ENCODE results near the gene MRPL44. TPM values are rescaled to one million over a fixed set of nuclear protein-coding genes. Genes with fewer than 3 reads are reported as not detected.

The MRPL44 gene
- total and polyA plus RNA-seq, 2 of the 13 experiments (the other 11 are each of a cell fraction or from before 2014, with no cell fraction given): 38.4 to 78.0 TPM

GRCh38 chr2:223957092-223957851 lies at the start of gene MRPL44 (continued):
- TF ChIP-seq RERE (CRISPR knock-in tag; IDR thresholded peaks at IDR 0.05; ENCODE audit: low read depth): peak; percentile 73
- TF ChIP-seq ZSCAN9 (CRISPR knock-in tag; IDR thresholded peaks at IDR 0.05; ENCODE audit: borderline replicate concordance): peak; percentile 99
- TF ChIP-seq SMARCE1 (IDR thresholded peaks at IDR 0.05; ENCODE audit: borderline replicate concordance): no peak
- peak; percentile 92; the same call in 1 of the 2 replicates for TF ChIP-seq TSC22D2 (CRISPR knock-in tag; IDR thresholded peaks at IDR 0.05; ENCODE audit: borderline replicate concordance)
- TF ChIP-seq MATR3 (CRISPR knock-in tag; IDR thresholded peaks at IDR 0.05): no peak
- TF ChIP-seq SRF (IDR thresholded peaks at IDR 0.05; ENCODE audit: low read depth, low read length): peak; percentile 86; the same call in 1 of the 2 replicates
- TF ChIP-seq KDM4B (CRISPR knock-in tag; IDR thresholded peaks at IDR 0.05): peak; percentile 90; the same call in 1 of the 2 replicates
- TF ChIP-seq MAZ (IDR thresholded peaks at IDR 0.05; ENCODE audit: borderline replicate concordance, low read depth, low read length): peak; percentile 99
- TF ChIP-seq MAZ (CRISPR knock-in tag; IDR thresholded peaks at IDR 0.05; ENCODE audit: low read depth): peak; percentile 99
- TF ChIP-seq MXD1 (CRISPR knock-in tag; IDR thresholded peaks at IDR 0.05): peak; percentile 91
- peak; percentile 47; the same call in 1 of the 2 replicates for TF ChIP-seq GMEB2 (CRISPR knock-in tag; IDR thresholded peaks at IDR 0.05; ENCODE audit: low read depth)
- peak; percentile 91 for TF ChIP-seq MIXL1 (CRISPR knock-in tag; IDR thresholded peaks at IDR 0.05)
- peak; percentile 70 for TF ChIP-seq JUND (CRISPR knock-in tag; IDR thresholded peaks at IDR 0.05)
- peak; percentile 80 for TF ChIP-seq ATF3 (CRISPR knock-in tag; IDR thresholded peaks at IDR 0.05)
- TF ChIP-seq SOX13 (IDR thresholded peaks at IDR 0.05): peak; percentile 56; the same call in 1 of the 2 replicates
- TF ChIP-seq SOX13 (CRISPR knock-in tag; conservative IDR thresholded peaks at IDR 0.05 in 1 of 2, IDR thresholded peaks at IDR 0.05 in 1 of 2): peak; percentile 5 to 80; a peak in 2 of 4 replicates
- peak; percentile 99 for TF ChIP-seq ZNF816 (CRISPR knock-in tag; IDR thresholded peaks at IDR 0.05; ENCODE audit: borderline replicate concordance)
- TF ChIP-seq PATZ1 (CRISPR knock-in tag; IDR thresholded peaks at IDR 0.05): peak; percentile 95
- peak; percentile 100 for TF ChIP-seq GABPB1 (CRISPR knock-in tag; IDR thresholded peaks at IDR 0.05)
- peak; percentile 94 for TF ChIP-seq MYC (CRISPR knock-in tag; IDR thresholded peaks at IDR 0.05; ENCODE audit: borderline replicate concordance)

Data from HepG2 (cell line).